IMR-90 (cell line): ENCODE measurements around the gene MGAT5. TPM values are rescaled to one million over a fixed set of nuclear protein-coding genes. Genes with fewer than 3 reads are reported as not detected.

ENCODE experiments used
- ATAC-seq: fragments of 200-7000 bp; cut with Tn5 transposase; 2 replicates; pipeline ENCODE4 v1.9.1; 2020; ENCODE audit warnings: low read depth, mild to moderate bottlenecking, moderate library complexity
- BruUV-seq: library from RNA; stranded (reverse); fragments of 400-500 nt; replicated peaks from 2 replicates; lab custom pipeline; 2021; lab: Mats Ljungman, UMichigan
- CTCF ChIA-PET: fragments of 300-600 bp; formaldehyde crosslinking; extraction: SDS; loops from one replicate; lab custom pipeline; 2021; ENCODE audit warnings: antibody characterized with exemption; lab: Yijun Ruan, JAX
- POLR2A ChIA-PET: fragments of 300-600 bp; sonication (Branson Sonifier 250); formaldehyde crosslinking; loops from one replicate; lab custom pipeline; 2022; ENCODE audit warnings: antibody characterized with exemption; ENCODE audit not compliant: unreplicated experiment; lab: Charles Lee
- DNase-seq: peaks from one replicate; pipeline ENCODE4 v3.0.0; 2013
- H2AFZ ChIP-seq: replicated peaks from 2 replicates; pipeline ENCODE3; 2013; ENCODE audit warnings: low read length, mild to moderate bottlenecking; ENCODE audit not compliant: poor library complexity
- H2AK5ac ChIP-seq: 2 replicates; pipeline ENCODE4 v1.6.1; 2013; ENCODE audit warnings: low read depth, low read length, inconsistent platforms
- H2AK9ac ChIP-seq: replicated peaks from 2 replicates; pipeline ENCODE3; 2013; ENCODE audit warnings: mild to moderate bottlenecking, low read depth, low read length, moderate library complexity; ENCODE audit not compliant: poor library complexity
- H2BK120ac ChIP-seq: 2 replicates; pipeline ENCODE4 v1.6.1; 2013; ENCODE audit warnings: low read depth, low read length, inconsistent platforms
- H2BK15ac ChIP-seq: 3 replicates; pipeline ENCODE4 v1.6.1; 2013; ENCODE audit warnings: low read depth, low read length, inconsistent platforms
- H2BK20ac ChIP-seq: 2 replicates; pipeline ENCODE4 v1.6.1; 2013; ENCODE audit warnings: low read depth, mild to moderate bottlenecking, inconsistent platforms, low read length, moderate library complexity
- H2BK5ac ChIP-seq: 2 replicates; pipeline ENCODE4 v1.6.1; 2013; ENCODE audit warnings: mild to moderate bottlenecking, low read depth, low read length, inconsistent platforms; ENCODE audit not compliant: poor library complexity, severe bottlenecking
- H3K14ac ChIP-seq: replicated peaks from 2 replicates; pipeline ENCODE4 v1.6.1; 2013; ENCODE audit warnings: low read depth, low read length, inconsistent platforms
- H3K18ac ChIP-seq: 2 replicates; pipeline ENCODE4 v1.6.1; 2013; ENCODE audit warnings: low read depth, low read length, control low read depth
- H3K23ac ChIP-seq: 2 replicates; pipeline ENCODE4 v1.6.1; 2013; ENCODE audit warnings: low read depth, low read length, inconsistent platforms
- H3K27ac ChIP-seq: 2 replicates; pipeline ENCODE4 v1.5.1; 2013; ENCODE audit warnings: mild to moderate bottlenecking, control low read depth, low read length; ENCODE audit not compliant: insufficient read depth
- H3K27me3 ChIP-seq: 2 replicates; pipeline ENCODE4 v1.6.1; 2013; ENCODE audit warnings: low read length; ENCODE audit not compliant: control insufficient read depth, insufficient read depth
- H3K36me3 ChIP-seq: 2 replicates; pipeline ENCODE4 v1.6.1; 2013; ENCODE audit warnings: low read length, mixed read lengths; ENCODE audit not compliant: control insufficient read depth, insufficient read depth
- H3K4ac ChIP-seq: 2 replicates; pipeline ENCODE4 v1.6.1; 2013; ENCODE audit warnings: low read depth, low read length, inconsistent platforms
- H3K4me1 ChIP-seq: 2 replicates; pipeline ENCODE4 v1.6.1; 2013; ENCODE audit warnings: low read length, mixed read lengths; ENCODE audit not compliant: control insufficient read depth, insufficient read depth
- H3K4me2 ChIP-seq: 2 replicates; pipeline ENCODE4 v1.6.1; 2013; ENCODE audit warnings: low read depth, mild to moderate bottlenecking, control low read depth, low read length, moderate library complexity
- H3K4me3 ChIP-seq: 2 replicates; pipeline ENCODE4 v1.5.1; 2013; ENCODE audit warnings: low read depth, mild to moderate bottlenecking, control low read depth, low read length, moderate library complexity; ENCODE audit not compliant: insufficient read depth
- H3K56ac ChIP-seq: 2 replicates; pipeline ENCODE4 v1.6.1; 2013; ENCODE audit warnings: low read length, inconsistent platforms; ENCODE audit not compliant: insufficient read depth; ENCODE audit errors: extremely low read depth
- H3K79me1 ChIP-seq, 2 experiments: 2 replicates each; pipeline ENCODE4 v1.6.1; 2013; ENCODE audit warnings: low read length in 2 of 2, inconsistent platforms in 1 of 2, low read depth in 1 of 2
- H3K9ac ChIP-seq: 2 replicates; pipeline ENCODE4 v1.6.1; 2013; ENCODE audit warnings: low read depth, low read length, control low read depth
- H3K9me1 ChIP-seq: 2 replicates; pipeline ENCODE4 v1.6.1; 2013; ENCODE audit warnings: low read length, inconsistent platforms; ENCODE audit not compliant: insufficient read depth
- H3K9me3 ChIP-seq: 2 replicates; pipeline ENCODE4 v1.6.1; 2013; ENCODE audit warnings: low read length; ENCODE audit not compliant: control insufficient read depth, insufficient read depth
- H4K20me1 ChIP-seq: 2 replicates; pipeline ENCODE4 v1.6.1; 2013; ENCODE audit warnings: low read length, inconsistent platforms; ENCODE audit not compliant: insufficient read depth
- H4K5ac ChIP-seq: 2 replicates; pipeline ENCODE4 v1.6.1; 2013; ENCODE audit warnings: mild to moderate bottlenecking, low read depth, low read length, control low read depth
- H4K8ac ChIP-seq, 2 experiments: 2 replicates each; pipeline ENCODE4 v1.6.1; 2013; ENCODE audit warnings: low read depth in 2 of 2, low read length in 2 of 2, control low read depth in 1 of 2, inconsistent platforms in 1 of 2
- H4K91ac ChIP-seq: 2 replicates; pipeline ENCODE4 v1.6.1; 2013; ENCODE audit warnings: low read depth, low read length, inconsistent platforms; ENCODE audit not compliant: insufficient read depth
- CEBPB ChIP-seq: IDR thresholded peaks from 2 replicates; pipeline ENCODE4 v1.6.1; 2012; ENCODE audit warnings: low read depth, low read length, improper control_type of control experiment
- SMC3 ChIP-seq: fragments of 150-350 bp; IDR thresholded peaks from 2 replicates; pipeline ENCODE4 v1.6.1; 2016; ENCODE audit warnings: low read depth, mild to moderate bottlenecking, antibody characterized with exemption, low read length, moderate library complexity
- WGBS, 2 experiments: methylation state at CpG; one replicate each; pipeline versions ENCODE4 v1.1.5 to v1.1.7; 2013; ENCODE audit warnings: missing lambda C conversion rate in 2 of 2; ENCODE audit not compliant: insufficient read length in 1 of 2; ENCODE audit errors: extremely low coverage in 2 of 2; 5-methylcytosine and 5-hydroxymethylcytosine counted together
- dilution Hi-C: fragments of 300-500 bp; cut with HindIII; formaldehyde crosslinking; loops from one replicate; pipeline ENCODE4 v1.14.3; 2018; ENCODE audit warnings: low sequenced_read_pairs; ENCODE audit not compliant: unreplicated experiment
- in situ Hi-C: fragments of 300-500 bp; cut with MboI; formaldehyde crosslinking; loops from 3 replicates; pipeline ENCODE4 v1.14.3; 2019; ENCODE audit warnings: low sequenced_read_pairs, inconsistent platforms, mixed read lengths
- intact Hi-C: fragments of 100-400 bp; cut with micrococcal nuclease; formaldehyde crosslinking; loops from 2 replicates; pipeline ENCODE4 v1.10.0; 2022
- polyA plus RNA-seq, 3 experiments: library from polyadenylated mRNA; depleted of rRNA; stranded (reverse); fragments of >200 nt; gene quantifications; 2 replicates each; pipeline ENCODE4 v1.2.3, GENCODE V29; 2012; ENCODE audit warnings: low replicate concordance in 1 of 3
- total RNA-seq: library from RNA; depleted of rRNA; stranded (reverse); fragments of >200 nt; gene quantifications from 2 replicates; pipeline ENCODE4 v1.2.3, GENCODE V29; 2012

Gene MGAT5
- total and polyA plus RNA-seq, 2 of the 4 experiments (the other 2 are of a cell fraction), result 22.9 to 59.9 TPM

GRCh38 chr2:134217924-134218323 lies 35.9 kb upstream of the MGAT5 start:
- Histone ChIP-seq H2BK5ac (no peak overlapping the region), H3K4me2 (peak overlapping the region; percentile 24; the same call in 1 of the 2 replicates), H4K8ac (no peak overlapping the region), H3K56ac (no peak overlapping the region), H4K91ac (no peak overlapping the region), H3K9me3 (no peaks in the 10 kb centered on the region), H3K4ac (no peak overlapping the region), H2BK15ac (no peak overlapping the region), H3K4me3 (no peak overlapping the region), H3K79me1 (peaks cover 57 to 74% of the 10 kb centered on the region in 2 experiments), H3K14ac (no peak overlapping the region), H3K27me3 (no peaks in the 10 kb centered on the region), H3K9ac (no peak overlapping the region), H3K18ac (no peak overlapping the region), H3K9me1 (peaks cover 7% of the 10 kb centered on the region), H2BK20ac (no peak overlapping the region), H2AK9ac (no peak overlapping the region), H3K27ac (no peak overlapping the region), H2BK120ac (no peak overlapping the region), H3K36me3 (peaks cover 2% of the 10 kb centered on the region; the same call in 1 of the 2 replicates), H4K20me1 (peaks cover 60% of the 10 kb centered on the region), H3K23ac (no peak overlapping the region), H3K4me1 (peaks cover 16% of the 10 kb centered on the region), H4K5ac (no peak overlapping the region), H2AFZ (no peak overlapping the region), H2AK5ac (no peak overlapping the region)
- TF ChIP-seq SMC3, result no peak
- TF ChIP-seq CEBPB, result peak; percentile 56; the same call in 1 of the 2 replicates
- ChIA-PET CTCF (no interaction called here), POLR2A (no interaction called here)
- WGBS, 2 experiments, result no CpG with 5 or more reads among the region's 1 CpG
- BruUV-seq, result no TSS peak
- intact Hi-C loops (no loop called here), dilution Hi-C loops (no loop called here), in situ Hi-C loops (no loop called here)
- peak; percentile 43 for ATAC-seq
- DNase-seq, result peak; percentile 34
